HepG2 (cell line): ENCODE results near the gene USP1. TPM values are rescaled to one million over a fixed set of nuclear protein-coding genes. Genes with fewer than 3 reads are reported as not detected.

ENCODE experiments used
- ATF5 ChIP-seq: sonication (generic); formaldehyde crosslinking; IDR thresholded peaks from 2 replicates; pipeline ENCODE4 v1.4.0; 2020; ENCODE audit warnings: mild to moderate bottlenecking, low read depth, missing genetic modification reagents
- FOXA3 ChIP-seq: IDR thresholded peaks from 2 replicates; pipeline ENCODE4 v1.6.1; 2016; ENCODE audit warnings: missing genetic modification reagents, missing compliant biosample characterization
- GATAD1 ChIP-seq: IDR thresholded peaks from 2 replicates; pipeline ENCODE4 v1.6.1; 2016; ENCODE audit warnings: missing genetic modification reagents, missing compliant biosample characterization
- HES4 ChIP-seq: sonication (generic); formaldehyde crosslinking; IDR thresholded peaks from 2 replicates; pipeline ENCODE4 v1.9.0; 2021; ENCODE audit warnings: mild to moderate bottlenecking, missing genetic modification reagents, borderline replicate concordance
- IKZF5 ChIP-seq: IDR thresholded peaks from 2 replicates; pipeline ENCODE4 v1.6.1; 2018; ENCODE audit warnings: missing genetic modification reagents, mild to moderate bottlenecking, missing compliant biosample characterization
- KDM1A ChIP-seq: IDR thresholded peaks from 2 replicates; pipeline ENCODE4 v1.6.1; 2016; ENCODE audit warnings: missing compliant biosample characterization
- KLF13 ChIP-seq: sonication (generic); formaldehyde crosslinking; IDR thresholded peaks from 2 replicates; pipeline ENCODE4 v1.4.0; 2020; ENCODE audit warnings: mild to moderate bottlenecking, missing genetic modification reagents
- MBD4 ChIP-seq: IDR thresholded peaks from 2 replicates; pipeline ENCODE4 v1.6.1; 2012; ENCODE audit warnings: low read length, inconsistent platforms, borderline replicate concordance
- MTF1 ChIP-seq: sonication (generic); formaldehyde crosslinking; IDR thresholded peaks from 2 replicates; pipeline ENCODE4 v1.5.0; 2020; ENCODE audit warnings: missing genetic modification reagents
- NFKBIZ ChIP-seq: IDR thresholded peaks from 2 replicates; pipeline ENCODE4 v1.6.1; 2018; ENCODE audit warnings: missing genetic modification reagents, missing compliant biosample characterization
- NR2C2 ChIP-seq: sonication (generic); formaldehyde crosslinking; IDR thresholded peaks from 2 replicates; pipeline ENCODE4 v1.4.0; 2020; ENCODE audit warnings: missing genetic modification reagents, mild to moderate bottlenecking, moderate library complexity, borderline replicate concordance
- PHF21A ChIP-seq: sonication (generic); formaldehyde crosslinking; IDR thresholded peaks from 2 replicates; pipeline ENCODE4 v1.5.0; 2020; ENCODE audit warnings: mild to moderate bottlenecking, missing genetic modification reagents
- PHF5A ChIP-seq: IDR thresholded peaks from one replicate; pipeline ENCODE4 v1.6.1; 2018; ENCODE audit warnings: low read depth, missing genetic modification reagents; ENCODE audit not compliant: unreplicated experiment
- REL ChIP-seq: sonication (generic); formaldehyde crosslinking; conservative IDR thresholded peaks from 2 replicates; pipeline ENCODE4 v1.8.0; 2022; ENCODE audit warnings: mild to moderate bottlenecking, missing genetic modification reagents, moderate library complexity
- REXO4 ChIP-seq: sonication (generic); formaldehyde crosslinking; IDR thresholded peaks from 2 replicates; pipeline ENCODE4 v1.8.0; 2022; ENCODE audit warnings: missing genetic modification reagents, mild to moderate bottlenecking, borderline replicate concordance
- SRSF9 ChIP-seq: fragments of 200-400 bp; formaldehyde crosslinking; IDR thresholded peaks from 2 replicates; pipeline ENCODE4 v1.6.1; 2018; ENCODE audit warnings: borderline replicate concordance, mild to moderate bottlenecking, low read depth, low read length; ENCODE audit not compliant: insufficient read depth, poor library complexity, severe bottlenecking
- TAF1 ChIP-seq: sonication (generic); formaldehyde crosslinking; IDR thresholded peaks from 2 replicates; pipeline ENCODE4 v1.4.0; 2020; ENCODE audit warnings: missing genetic modification reagents
- ZMYM3 ChIP-seq: sonication (generic); formaldehyde crosslinking; IDR thresholded peaks from 2 replicates; pipeline ENCODE4 v1.5.1; 2020; ENCODE audit warnings: mild to moderate bottlenecking, missing genetic modification reagents
- ZNF101 ChIP-seq: sonication (generic); formaldehyde crosslinking; IDR thresholded peaks from 2 replicates; pipeline ENCODE4 v1.4.0; 2020; ENCODE audit warnings: mild to moderate bottlenecking, low read depth, missing genetic modification reagents, borderline replicate concordance
- ZNF230 ChIP-seq: sonication (generic); formaldehyde crosslinking; IDR thresholded peaks from 2 replicates; pipeline ENCODE4 v1.4.0; 2020; ENCODE audit warnings: mild to moderate bottlenecking, missing genetic modification reagents
- ZNF260 ChIP-seq: sonication (generic); formaldehyde crosslinking; IDR thresholded peaks from 2 replicates; pipeline ENCODE4 v1.4.0; 2020; ENCODE audit warnings: missing genetic modification reagents, low read depth, mild to moderate bottlenecking, borderline replicate concordance
- ZNF383 ChIP-seq: sonication (generic); formaldehyde crosslinking; IDR thresholded peaks from 2 replicates; pipeline ENCODE4 v1.4.0; 2020; ENCODE audit warnings: missing genetic modification reagents, mild to moderate bottlenecking, borderline replicate concordance
- ZNF615 ChIP-seq: sonication (generic); formaldehyde crosslinking; IDR thresholded peaks from 2 replicates; pipeline ENCODE4 v1.5.0; 2020; ENCODE audit warnings: mild to moderate bottlenecking, missing genetic modification reagents, borderline replicate concordance
- ZNF792 ChIP-seq: IDR thresholded peaks from 2 replicates; pipeline ENCODE4 v1.6.1; 2016
- ZSCAN20 ChIP-seq: sonication (generic); formaldehyde crosslinking; IDR thresholded peaks from 2 replicates; pipeline ENCODE4 v1.4.0; 2020; ENCODE audit warnings: missing genetic modification reagents, mild to moderate bottlenecking, borderline replicate concordance
- polyA plus RNA-seq, 8 experiments: library from polyadenylated mRNA; depleted of rRNA in 3 of 8; stranded (reverse) in 7 of 8; unstranded in 1 of 8; fragments of >200 nt; fragmentation: Illumina TruSeq in 4 of 8; extraction: Trizol in 4 of 8; gene quantifications; 2 replicates each; pipeline versions ENCODE4 v1.2.1 to v1.2.3, GENCODE V29; 2011 to 2016; ENCODE audit warnings: low read depth in 4 of 8, missing spikeins in 1 of 8, mixed read lengths in 1 of 8; ENCODE audit not compliant: insufficient read depth in 1 of 8
- total RNA-seq, 5 experiments: library from RNA; depleted of rRNA; stranded (reverse); fragments of >200 nt; fragmentation: Illumina TruSeq; extraction: Trizol; gene quantifications; 2 replicates each; pipeline ENCODE4 v1.2.3, GENCODE V29; 2016; ENCODE audit warnings: low read depth in 1 of 5
- TF ChIP-seq, protein P1 (sequence below): sonication (generic); formaldehyde crosslinking; IDR thresholded peaks from 2 replicates; pipeline ENCODE4 v1.9.0; 2021; ENCODE audit warnings: missing genetic modification reagents, borderline replicate concordance

USP1 gene
- total and polyA plus RNA-seq, 2 of the 13 experiments (the other 11 are each of a cell fraction or from before 2014, with no cell fraction given): 9.0 to 64.6 TPM

- no peak for TF ChIP-seq MBD4
- TF ChIP-seq ZNF260 (CRISPR knock-in tag): no peak
- TF ChIP-seq ZNF101 (CRISPR knock-in tag): no peak
- no peak; the same call in 1 of the 2 replicates for TF ChIP-seq FOXA3 (CRISPR knock-in tag)
- no peak for TF ChIP-seq SRSF9
- TF ChIP-seq ATF5: 0 out of 2 replicates have a peak, but pooled peaks have one; percentile 36
- TF ChIP-seq ZSCAN20 (CRISPR knock-in tag): no peak
- TF ChIP-seq NR2C2: 0 out of 2 replicates have a peak, but pooled peaks have one; percentile 26
- no peak; the same call in none of the 2 replicates for TF ChIP-seq IKZF5 (CRISPR knock-in tag)
- peak; percentile 73 for TF ChIP-seq TAF1 (CRISPR knock-in tag)
- TF ChIP-seq KLF13 (CRISPR knock-in tag): no peak
- peak; percentile 59; the same call in 1 of the 2 replicates for TF ChIP-seq ZNF383 (CRISPR knock-in tag)
- no peak; the same call in 1 of the 2 replicates for TF ChIP-seq ZMYM3 (CRISPR knock-in tag)
- TF ChIP-seq, protein P1, sequence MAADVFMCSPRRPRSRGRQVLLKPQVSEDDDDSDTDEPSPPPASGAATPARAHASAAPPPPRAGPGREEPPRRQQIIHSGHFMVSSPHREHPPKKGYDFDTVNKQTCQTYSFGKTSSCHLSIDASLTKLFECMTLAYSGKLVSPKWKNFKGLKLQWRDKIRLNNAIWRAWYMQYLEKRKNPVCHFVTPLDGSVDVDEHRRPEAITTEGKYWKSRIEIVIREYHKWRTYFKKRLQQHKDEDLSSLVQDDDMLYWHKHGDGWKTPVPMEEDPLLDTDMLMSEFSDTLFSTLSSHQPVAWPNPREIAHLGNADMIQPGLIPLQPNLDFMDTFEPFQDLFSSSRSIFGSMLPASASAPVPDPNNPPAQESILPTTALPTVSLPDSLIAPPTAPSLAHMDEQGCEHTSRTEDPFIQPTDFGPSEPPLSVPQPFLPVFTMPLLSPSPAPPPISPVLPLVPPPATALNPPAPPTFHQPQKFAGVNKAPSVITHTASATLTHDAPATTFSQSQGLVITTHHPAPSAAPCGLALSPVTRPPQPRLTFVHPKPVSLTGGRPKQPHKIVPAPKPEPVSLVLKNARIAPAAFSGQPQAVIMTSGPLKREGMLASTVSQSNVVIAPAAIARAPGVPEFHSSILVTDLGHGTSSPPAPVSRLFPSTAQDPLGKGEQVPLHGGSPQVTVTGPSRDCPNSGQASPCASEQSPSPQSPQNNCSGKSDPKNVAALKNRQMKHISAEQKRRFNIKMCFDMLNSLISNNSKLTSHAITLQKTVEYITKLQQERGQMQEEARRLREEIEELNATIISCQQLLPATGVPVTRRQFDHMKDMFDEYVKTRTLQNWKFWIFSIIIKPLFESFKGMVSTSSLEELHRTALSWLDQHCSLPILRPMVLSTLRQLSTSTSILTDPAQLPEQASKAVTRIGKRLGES (CRISPR knock-in tag): no peak
- peak; percentile 98 for TF ChIP-seq PHF21A (CRISPR knock-in tag)
- TF ChIP-seq KDM1A (CRISPR knock-in tag): no peak
- 0 out of 2 replicates have a peak, but pooled peaks have one; percentile 16 for TF ChIP-seq MTF1 (CRISPR knock-in tag)
- no peak; the same call in 1 of the 2 replicates for TF ChIP-seq GATAD1 (CRISPR knock-in tag)
- TF ChIP-seq ZNF792 (CRISPR knock-in tag): peak; percentile 76; the same call in 1 of the 2 replicates
- TF ChIP-seq ZNF230 (CRISPR knock-in tag): no peak
- no peak; the same call in none of the 2 replicates for TF ChIP-seq REL (CRISPR knock-in tag)
- TF ChIP-seq NFKBIZ (CRISPR knock-in tag): no peak; the same call in 1 of the 2 replicates
- TF ChIP-seq ZNF615 (CRISPR knock-in tag): no peak
- TF ChIP-seq REXO4: no peak
- peak; percentile 54 for TF ChIP-seq PHF5A
- TF ChIP-seq HES4 (CRISPR knock-in tag): peak; percentile 77
Observed at GRCh38 chr1:62436466-62437272, at the start of gene USP1 (continued).
